Measurements from ENCODE around the gene SPSB3. TPM values are rescaled to one million over a fixed set of nuclear protein-coding genes. Genes with fewer than 3 reads are reported as not detected.

SPSB3 gene
- total and polyA plus RNA-seq, 9 of the 15 experiments (the other 6 are each of a cell fraction or from before 2014, with no cell fraction given) = 0.39 to 37.4 (median 7.1) TPM

DNA sequence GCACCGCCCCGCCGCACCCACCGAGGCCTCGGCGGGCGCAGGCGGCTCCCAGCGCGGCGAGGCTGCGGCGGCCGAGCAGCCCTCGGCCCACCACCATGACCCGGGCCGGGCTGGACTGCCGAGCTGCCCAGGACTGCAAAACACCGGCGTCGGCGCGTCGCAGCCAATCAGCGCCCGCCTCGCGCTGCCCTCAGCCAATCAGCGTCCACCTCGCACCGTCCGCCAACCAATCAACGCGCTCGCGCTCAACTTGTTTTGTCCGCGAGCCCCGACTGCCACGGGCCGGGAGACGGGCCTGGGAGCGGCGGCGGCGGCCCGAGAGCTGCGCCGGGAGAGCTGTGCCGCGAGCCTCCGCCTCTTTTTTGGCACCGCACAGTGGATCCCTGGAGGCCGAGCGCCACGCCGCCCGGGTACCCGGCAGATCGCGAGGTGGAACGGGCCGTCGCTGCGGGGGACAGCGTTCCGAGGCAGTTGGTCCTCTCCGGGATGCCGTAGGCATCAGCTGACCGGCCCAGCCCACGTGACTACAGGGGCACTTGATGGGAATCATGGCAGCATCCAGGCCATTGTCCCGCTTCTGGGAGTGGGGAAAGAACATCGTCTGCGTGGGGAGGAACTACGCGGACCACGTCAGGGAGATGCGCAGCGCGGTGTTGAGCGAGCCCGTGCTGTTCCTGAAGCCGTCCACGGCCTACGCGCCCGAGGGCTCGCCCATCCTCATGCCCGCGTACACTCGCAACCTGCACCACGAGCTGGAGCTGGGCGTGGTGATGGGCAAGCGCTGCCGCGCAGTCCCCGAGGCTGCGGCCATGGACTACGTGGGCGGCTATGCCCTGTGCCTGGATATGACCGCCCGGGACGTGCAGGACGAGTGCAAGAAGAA is 44.6 kb upstream of the SPSB3 start, which contains the start of the genes FAHD1 and HAGH (continued):
- TF ChIP-seq ETS2 (tag; IDR thresholded peaks at IDR 0.05; ENCODE audit: borderline replicate concordance, poor library complexity, severe bottlenecking) (no peak), YY1 (IDR thresholded peaks at IDR 0.05; ENCODE audit: borderline replicate concordance in 1 of 3, control insufficient read depth in 1 of 3, extremely low read depth in 1 of 3, insufficient read depth in 3 of 3, insufficient read length in 1 of 3, insufficient replicate concordance in 2 of 3, low read depth in 1 of 3, low read length in 2 of 3) (peak; percentile 43 to 92 (median 84)), ARNT (IDR thresholded peaks at IDR 0.05) (no peak), ZNF778 (CRISPR knock-in tag; IDR thresholded peaks at IDR 0.05) (no peak), POLR2AphosphoS2 (IDR thresholded peaks at IDR 0.05; ENCODE audit: low read length) (no peak), CCNT2 (IDR thresholded peaks at IDR 0.05; ENCODE audit: borderline replicate concordance, extremely low read depth, insufficient read length, low read depth, low read length) (peak; percentile 63), ZBTB1 (CRISPR knock-in tag; IDR thresholded peaks at IDR 0.05; ENCODE audit: borderline replicate concordance, low read depth) (peak; percentile 84), BDP1 (IDR thresholded peaks at IDR 0.05; ENCODE audit: insufficient read depth, insufficient read length) (no peak), SREBF1 (IDR thresholded peaks at IDR 0.05; ENCODE audit: borderline replicate concordance, low read depth, low read length) (0 out of 2 replicates have a peak, but pooled peaks have one; percentile 45), CREBBP (IDR thresholded peaks at IDR 0.05; ENCODE audit: low read depth, low read length) (no peak), HIVEP1 (CRISPR knock-in tag; IDR thresholded peaks at IDR 0.05) (no peak), MCM3 (IDR thresholded peaks at IDR 0.05) (no peak)
- TF ChIP-seq, protein P1, sequence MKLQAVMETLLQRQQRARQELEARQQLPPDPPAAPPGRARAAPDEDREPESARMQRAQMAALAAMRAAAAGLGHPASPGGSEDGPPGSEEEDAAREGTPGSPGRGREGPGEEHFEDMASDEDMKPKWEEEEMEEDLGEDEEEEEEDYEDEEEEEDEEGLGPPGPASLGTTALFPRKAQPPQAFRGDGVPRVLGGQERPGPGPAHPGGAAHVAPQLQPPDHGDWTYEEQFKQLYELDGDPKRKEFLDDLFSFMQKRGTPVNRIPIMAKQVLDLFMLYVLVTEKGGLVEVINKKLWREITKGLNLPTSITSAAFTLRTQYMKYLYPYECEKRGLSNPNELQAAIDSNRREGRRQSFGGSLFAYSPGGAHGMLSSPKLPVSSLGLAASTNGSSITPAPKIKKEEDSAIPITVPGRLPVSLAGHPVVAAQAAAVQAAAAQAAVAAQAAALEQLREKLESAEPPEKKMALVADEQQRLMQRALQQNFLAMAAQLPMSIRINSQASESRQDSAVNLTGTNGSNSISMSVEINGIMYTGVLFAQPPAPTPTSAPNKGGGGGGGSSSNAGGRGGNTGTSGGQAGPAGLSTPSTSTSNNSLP (IDR thresholded peaks at IDR 0.05; ENCODE audit: borderline replicate concordance, low read depth, low read length) = no peak
- TF ChIP-seq, protein P2, sequence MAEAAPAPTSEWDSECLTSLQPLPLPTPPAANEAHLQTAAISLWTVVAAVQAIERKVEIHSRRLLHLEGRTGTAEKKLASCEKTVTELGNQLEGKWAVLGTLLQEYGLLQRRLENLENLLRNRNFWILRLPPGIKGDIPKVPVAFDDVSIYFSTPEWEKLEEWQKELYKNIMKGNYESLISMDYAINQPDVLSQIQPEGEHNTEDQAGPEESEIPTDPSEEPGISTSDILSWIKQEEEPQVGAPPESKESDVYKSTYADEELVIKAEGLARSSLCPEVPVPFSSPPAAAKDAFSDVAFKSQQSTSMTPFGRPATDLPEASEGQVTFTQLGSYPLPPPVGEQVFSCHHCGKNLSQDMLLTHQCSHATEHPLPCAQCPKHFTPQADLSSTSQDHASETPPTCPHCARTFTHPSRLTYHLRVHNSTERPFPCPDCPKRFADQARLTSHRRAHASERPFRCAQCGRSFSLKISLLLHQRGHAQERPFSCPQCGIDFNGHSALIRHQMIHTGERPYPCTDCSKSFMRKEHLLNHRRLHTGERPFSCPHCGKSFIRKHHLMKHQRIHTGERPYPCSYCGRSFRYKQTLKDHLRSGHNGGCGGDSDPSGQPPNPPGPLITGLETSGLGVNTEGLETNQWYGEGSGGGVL (CRISPR knock-in tag; IDR thresholded peaks at IDR 0.05) = no peak
- TF ChIP-seq, protein P3, sequence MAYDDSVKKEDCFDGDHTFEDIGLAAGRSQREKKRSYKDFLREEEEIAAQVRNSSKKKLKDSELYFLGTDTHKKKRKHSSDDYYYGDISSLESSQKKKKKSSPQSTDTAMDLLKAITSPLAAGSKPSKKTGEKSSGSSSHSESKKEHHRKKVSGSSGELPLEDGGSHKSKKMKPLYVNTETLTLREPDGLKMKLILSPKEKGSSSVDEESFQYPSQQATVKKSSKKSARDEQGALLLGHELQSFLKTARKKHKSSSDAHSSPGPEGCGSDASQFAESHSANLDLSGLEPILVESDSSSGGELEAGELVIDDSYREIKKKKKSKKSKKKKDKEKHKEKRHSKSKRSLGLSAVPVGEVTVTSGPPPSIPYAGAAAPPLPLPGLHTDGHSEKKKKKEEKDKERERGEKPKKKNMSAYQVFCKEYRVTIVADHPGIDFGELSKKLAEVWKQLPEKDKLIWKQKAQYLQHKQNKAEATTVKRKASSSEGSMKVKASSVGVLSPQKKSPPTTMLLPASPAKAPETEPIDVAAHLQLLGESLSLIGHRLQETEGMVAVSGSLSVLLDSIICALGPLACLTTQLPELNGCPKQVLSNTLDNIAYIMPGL (CRISPR knock-in tag; IDR thresholded peaks at IDR 0.05) = 0 out of 2 replicates have a peak, but pooled peaks have one; percentile 28
- TF ChIP-seq, protein P4, sequence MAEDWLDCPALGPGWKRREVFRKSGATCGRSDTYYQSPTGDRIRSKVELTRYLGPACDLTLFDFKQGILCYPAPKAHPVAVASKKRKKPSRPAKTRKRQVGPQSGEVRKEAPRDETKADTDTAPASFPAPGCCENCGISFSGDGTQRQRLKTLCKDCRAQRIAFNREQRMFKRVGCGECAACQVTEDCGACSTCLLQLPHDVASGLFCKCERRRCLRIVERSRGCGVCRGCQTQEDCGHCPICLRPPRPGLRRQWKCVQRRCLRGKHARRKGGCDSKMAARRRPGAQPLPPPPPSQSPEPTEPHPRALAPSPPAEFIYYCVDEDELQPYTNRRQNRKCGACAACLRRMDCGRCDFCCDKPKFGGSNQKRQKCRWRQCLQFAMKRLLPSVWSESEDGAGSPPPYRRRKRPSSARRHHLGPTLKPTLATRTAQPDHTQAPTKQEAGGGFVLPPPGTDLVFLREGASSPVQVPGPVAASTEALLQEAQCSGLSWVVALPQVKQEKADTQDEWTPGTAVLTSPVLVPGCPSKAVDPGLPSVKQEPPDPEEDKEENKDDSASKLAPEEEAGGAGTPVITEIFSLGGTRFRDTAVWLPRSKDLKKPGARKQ (CRISPR knock-in tag; IDR thresholded peaks at IDR 0.05) = no peak

Measured in K562 (cell line).